Measurements from ENCODE around the gene GJA10.

Gene GJA10

GRCh38 chr6:89941031-89941762, 46.9 kb downstream of the GJA10 start:
- TF ChIP-seq POLR2AphosphoS5 (IDR thresholded peaks at IDR 0.05; ENCODE audit: low read depth) = no peak
- no peak for TF ChIP-seq SPI1 (IDR thresholded peaks at IDR 0.05; ENCODE audit: borderline replicate concordance, low read depth)
- no peak for TF ChIP-seq GABPA (IDR thresholded peaks at IDR 0.05; ENCODE audit: low read depth)
- no peak for TF ChIP-seq REST (IDR thresholded peaks at IDR 0.05; ENCODE audit: insufficient replicate concordance, low read depth)
- TF ChIP-seq, protein P1, sequence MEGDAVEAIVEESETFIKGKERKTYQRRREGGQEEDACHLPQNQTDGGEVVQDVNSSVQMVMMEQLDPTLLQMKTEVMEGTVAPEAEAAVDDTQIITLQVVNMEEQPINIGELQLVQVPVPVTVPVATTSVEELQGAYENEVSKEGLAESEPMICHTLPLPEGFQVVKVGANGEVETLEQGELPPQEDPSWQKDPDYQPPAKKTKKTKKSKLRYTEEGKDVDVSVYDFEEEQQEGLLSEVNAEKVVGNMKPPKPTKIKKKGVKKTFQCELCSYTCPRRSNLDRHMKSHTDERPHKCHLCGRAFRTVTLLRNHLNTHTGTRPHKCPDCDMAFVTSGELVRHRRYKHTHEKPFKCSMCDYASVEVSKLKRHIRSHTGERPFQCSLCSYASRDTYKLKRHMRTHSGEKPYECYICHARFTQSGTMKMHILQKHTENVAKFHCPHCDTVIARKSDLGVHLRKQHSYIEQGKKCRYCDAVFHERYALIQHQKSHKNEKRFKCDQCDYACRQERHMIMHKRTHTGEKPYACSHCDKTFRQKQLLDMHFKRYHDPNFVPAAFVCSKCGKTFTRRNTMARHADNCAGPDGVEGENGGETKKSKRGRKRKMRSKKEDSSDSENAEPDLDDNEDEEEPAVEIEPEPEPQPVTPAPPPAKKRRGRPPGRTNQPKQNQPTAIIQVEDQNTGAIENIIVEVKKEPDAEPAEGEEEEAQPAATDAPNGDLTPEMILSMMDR (IDR thresholded peaks at IDR 0.05; ENCODE audit: insufficient read depth, low read length) = no peak
- no peaks in the 10 kb centered on the region for H3K27me3 ChIP-seq (ENCODE audit: insufficient read depth, poor library complexity, severe bottlenecking)
- H3K4me3 ChIP-seq (replicated peaks; ENCODE audit: insufficient read depth, low read length) = no peak overlapping the region
- no peak overlapping the region for H3K27ac ChIP-seq (replicated peaks)
- no peak for DNase-seq (ENCODE audit: low read depth in 1 of 2, low spot score in 1 of 2)

- no peak for DNase-seq (ENCODE audit: low read depth in 1 of 2, low spot score in 1 of 2)
- H3K4me3 ChIP-seq (replicated peaks; ENCODE audit: insufficient read depth, low read length) = no peak overlapping the region
- TF ChIP-seq REST (IDR thresholded peaks at IDR 0.05; ENCODE audit: insufficient replicate concordance, low read depth) (no peak), SPI1 (IDR thresholded peaks at IDR 0.05; ENCODE audit: borderline replicate concordance, low read depth) (no peak), POLR2AphosphoS5 (IDR thresholded peaks at IDR 0.05; ENCODE audit: low read depth) (no peak), GABPA (IDR thresholded peaks at IDR 0.05; ENCODE audit: low read depth) (no peak)
- TF ChIP-seq, protein P1 (IDR thresholded peaks at IDR 0.05; ENCODE audit: insufficient read depth, low read length) = no peak
- no peak overlapping the region for H3K27ac ChIP-seq (replicated peaks)
- no peaks in the 10 kb centered on the region for H3K27me3 ChIP-seq (ENCODE audit: insufficient read depth, poor library complexity, severe bottlenecking)
Measured at GRCh38 chr6:89941763-89942497, 47.7 kb downstream of the GJA10 start.

DNA sequence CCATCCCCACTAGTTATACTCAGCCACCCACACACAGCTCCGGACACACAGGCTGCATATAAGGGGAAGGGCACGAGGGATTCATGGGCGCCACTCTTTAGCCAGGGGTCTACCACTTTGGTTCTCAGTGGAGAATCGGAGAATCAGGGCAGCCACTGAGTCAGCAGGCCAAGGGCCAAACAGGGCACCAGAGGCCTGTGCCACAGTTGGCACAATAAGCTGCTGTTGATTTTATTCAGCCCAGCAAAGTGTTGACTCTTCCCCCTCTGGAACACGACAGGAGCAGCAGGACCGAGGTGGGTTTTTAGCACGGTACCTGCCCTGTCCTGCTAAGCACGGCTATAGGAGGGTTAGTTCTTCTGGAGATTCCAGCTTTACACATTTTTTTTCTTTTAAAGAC, 48.3 kb downstream of the GJA10 start:
- DNase-seq (ENCODE audit: low read depth in 1 of 2, low spot score in 1 of 2) = no peak
- no peak for TF ChIP-seq REST (IDR thresholded peaks at IDR 0.05; ENCODE audit: insufficient replicate concordance, low read depth)
- TF ChIP-seq GABPA (IDR thresholded peaks at IDR 0.05; ENCODE audit: low read depth) = no peak
- no peak overlapping the region for H3K27ac ChIP-seq (replicated peaks)
- no peaks in the 10 kb centered on the region for H3K27me3 ChIP-seq (ENCODE audit: insufficient read depth, poor library complexity, severe bottlenecking)
- H3K4me3 ChIP-seq (replicated peaks; ENCODE audit: insufficient read depth, low read length) = no peak overlapping the region

All from HL-60 (cell line).